ENCODE data around the gene KAT6B.

KAT6B gene

DNA sequence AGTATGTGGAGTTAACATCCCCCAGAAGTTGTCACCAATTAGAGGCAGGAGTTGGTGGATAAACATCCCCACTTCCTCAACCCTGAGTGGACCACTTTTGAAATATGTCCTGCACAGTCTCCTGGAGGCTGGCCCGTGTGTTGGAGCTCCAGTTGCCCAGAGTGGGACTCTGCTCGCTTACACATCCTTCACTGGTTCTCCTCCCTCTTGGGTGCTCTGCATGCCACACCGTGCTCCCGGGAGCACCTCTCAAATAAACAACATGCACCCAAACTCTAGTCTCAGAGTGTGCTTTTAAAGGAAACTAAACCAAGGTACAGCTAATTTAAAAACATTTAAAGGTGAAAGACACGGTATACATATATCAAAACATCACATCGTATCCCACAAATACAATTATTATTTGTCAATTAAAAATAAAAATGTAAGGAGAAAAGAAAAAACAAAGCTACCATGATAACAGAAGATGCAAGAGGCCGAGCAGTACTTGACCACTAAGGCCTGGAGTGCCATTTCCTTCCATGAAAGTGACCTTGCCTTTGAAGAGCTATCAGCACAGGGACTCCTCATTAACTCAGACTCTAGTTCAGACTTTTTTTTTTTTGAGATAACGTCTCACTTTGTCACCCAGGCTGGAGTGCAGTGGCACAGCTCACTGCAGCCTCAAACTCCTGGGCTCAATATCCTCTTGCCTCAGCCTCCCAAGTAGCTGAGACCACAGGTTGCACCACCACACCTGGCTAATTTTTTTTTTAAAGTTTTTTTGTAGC lies 237.2 kb downstream of the KAT6B start:
- no peak for DNase-seq (ENCODE audit: low spot score)

DNA sequence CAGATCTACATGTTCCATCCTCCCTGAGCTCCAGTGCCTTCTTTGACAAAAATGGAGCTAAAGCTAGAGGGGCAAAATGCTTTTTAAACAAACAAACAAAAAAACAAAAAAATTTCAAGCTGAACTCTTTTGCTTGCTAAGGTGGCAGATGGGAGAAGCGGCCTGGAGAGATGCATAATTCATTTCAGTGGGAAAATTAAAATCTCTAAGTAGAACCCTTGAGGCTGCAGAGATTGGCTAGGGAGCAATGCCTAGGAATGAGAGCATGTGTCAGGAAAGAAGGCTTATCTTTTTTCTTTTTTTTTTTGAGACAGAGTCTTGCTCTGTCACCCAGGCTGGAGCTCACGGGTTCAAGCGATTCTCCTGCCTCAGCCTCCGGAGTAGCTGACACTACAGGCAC lies 238.7 kb downstream of the KAT6B start:
- DNase-seq (ENCODE audit: low spot score): no peak

DNA sequence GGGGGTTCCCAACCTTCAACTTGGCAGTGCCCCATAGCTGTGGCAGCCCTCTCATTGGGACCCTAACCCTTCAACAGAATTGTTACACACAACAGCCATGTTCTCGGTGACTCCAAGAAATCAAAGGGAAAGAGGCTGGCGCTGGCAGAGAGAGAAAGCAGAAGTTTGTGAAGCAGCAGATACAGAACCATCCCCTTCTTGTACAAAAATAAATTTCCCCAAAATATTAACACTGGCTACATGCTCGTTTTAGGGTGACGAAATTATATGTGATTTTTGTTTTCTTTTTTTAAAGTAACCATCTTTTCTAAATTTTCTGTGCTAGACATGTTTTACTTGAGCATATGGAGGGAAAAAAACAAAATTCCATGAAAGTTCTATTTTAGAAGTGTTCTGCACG lies 239.9 kb downstream of the KAT6B start:
- no peak for DNase-seq (ENCODE audit: low spot score)

DNA sequence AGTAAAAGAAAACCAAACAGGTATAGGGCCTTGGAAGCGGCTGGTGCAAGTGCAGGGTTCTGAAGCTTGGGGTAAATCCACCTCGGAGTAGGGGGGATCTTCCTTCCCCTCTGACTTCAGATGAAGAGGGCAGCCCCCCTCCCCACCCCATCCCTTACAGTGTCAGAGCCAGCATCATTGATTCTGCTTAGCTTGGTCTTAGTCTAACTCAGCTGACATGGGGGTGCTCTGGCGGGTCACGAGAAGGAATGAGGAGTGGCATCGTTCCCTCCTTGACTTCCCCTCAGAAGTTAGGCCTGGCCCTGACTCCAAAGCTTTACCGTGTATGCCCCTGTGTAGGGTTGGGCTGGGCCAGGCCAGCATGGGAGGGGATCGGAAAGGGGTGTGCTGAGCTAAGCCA lies 240.9 kb downstream of the KAT6B start:
- DNase-seq (ENCODE audit: low spot score): no peak

DNA sequence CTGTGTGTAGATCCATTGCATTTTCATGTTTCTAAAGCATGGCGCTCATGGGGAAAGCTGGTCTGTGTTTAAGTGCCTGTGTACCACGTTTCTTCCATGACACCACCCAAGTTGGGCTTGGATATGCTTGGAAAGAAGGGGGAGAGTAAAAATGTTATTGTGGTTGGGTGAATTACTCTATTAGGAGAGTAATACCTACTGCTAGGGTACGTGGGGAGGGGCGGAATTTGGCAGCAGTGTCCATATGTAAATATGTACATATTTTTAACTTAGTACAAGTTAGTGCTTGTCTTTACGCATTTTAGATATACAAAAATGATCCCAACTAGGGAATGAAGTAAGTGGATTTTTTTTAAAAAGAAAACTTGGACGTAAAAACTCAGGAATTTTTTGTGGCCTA lies 242.1 kb downstream of the KAT6B start:
- no peak for DNase-seq (ENCODE audit: low spot score)

DNA sequence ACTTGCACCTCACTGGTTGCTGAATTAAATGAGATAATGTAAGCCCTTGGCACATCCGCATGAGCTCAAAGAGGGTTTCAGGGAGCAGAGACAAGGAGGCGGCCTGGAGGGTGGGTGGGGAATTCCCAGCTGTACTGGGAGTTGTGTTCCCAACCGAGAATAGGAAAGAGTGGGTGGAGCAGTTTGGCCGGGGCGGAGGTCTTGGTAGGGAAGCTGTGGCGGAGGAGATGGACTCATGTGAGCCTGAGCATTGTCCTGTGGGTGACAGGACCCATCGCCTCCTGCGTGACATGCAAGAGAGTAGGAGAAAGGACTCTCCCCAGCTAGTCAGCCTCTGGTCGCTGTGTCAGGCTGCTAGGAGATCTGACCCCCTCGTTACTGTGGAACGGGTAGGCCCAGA lies 244.1 kb downstream of the KAT6B start:
- no peak for DNase-seq (ENCODE audit: low spot score)

DNA sequence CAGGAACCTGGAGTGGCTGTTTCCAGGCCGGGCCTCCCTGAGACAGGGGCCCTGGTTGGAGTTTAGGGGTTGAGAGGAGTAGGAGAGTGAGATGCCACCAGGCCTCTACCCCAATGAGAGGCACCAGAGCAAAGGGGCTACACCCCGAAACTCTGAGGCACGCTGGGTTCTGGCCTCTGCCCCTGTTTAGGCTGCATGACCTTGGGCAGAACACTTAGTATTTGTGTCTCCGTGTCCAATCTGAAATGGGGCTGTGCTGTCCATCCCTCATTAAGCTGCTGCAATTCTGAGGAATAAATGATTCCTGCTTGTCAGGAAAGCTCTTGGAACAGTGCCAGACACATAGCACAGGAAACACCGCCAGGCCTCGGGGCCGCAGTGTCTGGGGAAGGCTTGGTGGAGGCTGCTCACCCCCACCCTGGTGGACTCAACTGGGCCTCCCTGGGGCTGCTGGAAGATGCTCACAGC lies 244.6 kb downstream of the KAT6B start:
- DNase-seq (ENCODE audit: low spot score): peak; percentile 46

DNA sequence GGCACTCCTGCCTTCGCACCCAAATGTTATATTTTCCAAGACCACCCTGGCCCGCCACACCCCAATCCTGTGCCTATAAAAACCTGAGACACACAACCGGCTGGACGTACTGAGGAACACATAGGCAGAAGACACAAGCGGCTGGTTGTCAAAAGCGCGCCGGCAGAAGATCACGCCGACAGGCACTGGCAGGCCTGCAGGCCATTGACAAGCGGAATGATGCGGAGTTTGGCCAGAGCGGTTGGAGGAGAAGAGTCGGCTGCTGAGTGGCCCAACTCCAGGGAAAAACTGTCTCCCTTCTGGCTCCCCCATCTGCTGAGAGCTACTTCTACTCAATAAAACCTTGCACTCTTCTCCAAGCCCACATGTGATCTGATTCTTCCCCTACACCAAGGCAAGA lies 245.4 kb downstream of the KAT6B start:
- no peak for DNase-seq (ENCODE audit: low spot score)

DNA sequence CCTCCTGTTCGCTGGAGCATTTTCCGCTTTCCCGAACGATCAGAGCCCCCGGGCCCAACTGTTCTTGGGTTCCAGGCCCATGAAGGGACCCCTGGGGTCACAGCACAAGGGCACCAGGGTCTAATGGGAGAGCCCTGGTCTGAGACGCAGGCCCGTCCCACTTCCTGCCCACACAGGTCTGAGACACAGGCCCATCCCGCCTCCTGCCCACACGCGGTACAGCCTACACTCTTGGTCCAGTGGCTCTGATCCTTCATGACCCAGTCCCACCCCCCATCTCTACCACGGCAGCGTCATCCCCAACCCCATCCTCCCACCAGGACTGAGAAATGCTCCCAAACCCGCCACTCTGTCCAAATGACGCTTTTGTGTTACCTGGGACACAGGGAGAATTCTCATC lies 246.3 kb downstream of the KAT6B start:
- DNase-seq (ENCODE audit: low spot score): no peak

DNA sequence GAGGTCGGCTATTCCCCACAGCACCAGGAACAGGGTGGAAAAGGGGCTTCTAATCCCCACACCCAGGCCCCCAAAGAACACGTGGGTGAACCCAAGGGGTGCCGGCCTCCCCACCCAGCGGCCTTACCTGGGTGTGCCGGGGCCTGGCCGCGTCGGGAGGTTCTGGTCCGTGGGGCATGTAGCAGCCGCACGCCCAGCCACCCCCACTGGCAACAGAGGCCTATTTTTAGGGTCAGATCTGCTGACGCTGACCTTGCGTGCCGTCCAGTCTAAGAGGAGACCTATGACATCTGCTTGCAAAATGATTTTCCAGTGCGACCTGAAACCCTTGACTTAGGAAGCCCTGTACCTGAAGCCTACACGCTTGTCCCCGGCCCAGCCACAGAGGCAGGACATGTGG lies 247.0 kb downstream of the KAT6B start:
- no peak for DNase-seq (ENCODE audit: low spot score)

DNA sequence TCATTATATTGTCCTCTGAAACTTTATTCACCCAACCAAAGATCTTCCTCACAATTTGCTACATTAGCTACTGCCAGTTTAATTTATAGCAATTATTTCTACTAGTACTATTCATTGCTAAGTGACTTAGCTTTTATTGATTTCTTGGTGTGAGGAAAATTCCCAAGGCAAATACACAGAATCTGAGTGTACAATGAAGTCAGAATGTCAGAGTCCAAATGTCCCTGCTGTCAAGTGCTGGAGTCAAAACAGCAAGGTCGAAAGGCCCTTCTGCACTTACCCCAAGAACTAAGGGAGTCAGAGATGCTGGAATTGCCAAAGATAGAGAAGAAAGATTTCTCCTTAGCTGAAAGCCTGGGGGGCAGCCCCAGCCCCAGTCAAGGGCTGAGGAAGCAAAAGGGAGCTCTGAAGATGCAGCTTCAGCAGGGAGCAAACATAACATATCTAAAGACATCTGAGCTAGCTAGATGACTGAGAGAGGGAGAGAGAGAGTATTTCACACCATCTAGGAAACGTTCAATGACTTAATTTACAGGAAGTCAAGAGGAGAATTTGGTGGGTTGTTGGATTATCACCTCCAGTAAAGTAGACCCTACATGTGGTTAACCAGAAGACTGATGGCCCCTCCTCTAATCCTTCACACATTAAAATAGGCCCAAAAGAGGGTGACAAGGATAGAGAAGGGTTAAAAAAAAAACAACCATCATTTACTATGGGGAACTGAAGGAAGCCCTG lies 248.5 kb downstream of the KAT6B start:
- no peak for DNase-seq (ENCODE audit: low spot score)

DNA sequence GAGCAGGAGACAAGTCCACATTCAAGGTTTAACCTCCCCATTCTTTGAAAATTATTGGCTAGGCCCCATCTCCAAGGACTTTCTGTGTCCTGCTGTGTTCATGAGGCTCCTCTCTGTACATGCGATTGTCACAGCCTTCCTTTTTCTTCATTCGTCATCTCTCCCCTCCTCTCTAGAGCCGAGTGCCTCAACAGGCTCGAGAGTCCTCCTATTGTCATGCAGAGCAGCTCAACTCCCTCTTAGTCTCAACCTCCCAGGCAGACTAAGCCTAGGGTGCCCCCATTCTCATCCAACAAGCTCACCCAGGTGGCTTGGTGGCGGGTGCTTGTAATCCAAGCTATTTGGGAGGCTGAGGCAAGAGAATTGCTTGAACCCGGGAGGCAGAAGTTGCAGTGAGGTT lies 249.9 kb downstream of the KAT6B start:
- DNase-seq (ENCODE audit: low spot score): no peak

DNA sequence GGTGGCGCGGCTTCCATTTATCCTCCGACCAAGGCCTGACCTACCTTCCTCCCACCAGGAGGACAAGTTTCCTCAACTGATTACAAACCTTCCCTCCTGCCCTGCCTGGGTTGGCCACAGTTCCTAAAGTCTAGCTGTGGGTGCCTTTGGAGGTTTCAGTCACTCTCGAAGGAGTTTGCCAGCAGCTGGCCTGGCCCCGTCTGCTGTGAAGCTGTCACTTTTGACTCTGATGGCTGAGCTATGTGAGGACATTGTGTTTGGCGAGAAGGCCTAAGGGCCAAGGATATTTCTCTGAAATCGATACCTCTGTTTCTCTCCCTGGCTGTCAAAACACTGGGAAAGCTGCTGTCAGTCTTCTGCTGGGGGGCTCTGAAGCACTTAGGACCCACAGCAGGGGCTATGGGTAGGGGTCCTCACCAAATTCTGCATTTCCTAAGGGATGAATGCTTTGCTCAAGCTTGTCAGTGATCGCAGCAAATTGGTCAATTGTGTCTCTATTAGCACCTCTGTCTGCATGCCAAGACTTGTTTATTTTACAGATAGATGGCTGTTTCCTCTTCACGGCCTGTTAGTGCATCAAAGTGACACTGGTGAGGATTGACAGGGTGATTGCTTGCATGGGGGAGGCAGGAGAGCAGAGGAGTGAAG lies 253.2 kb downstream of the KAT6B start:
- DNase-seq (ENCODE audit: low spot score): no peak

DNA sequence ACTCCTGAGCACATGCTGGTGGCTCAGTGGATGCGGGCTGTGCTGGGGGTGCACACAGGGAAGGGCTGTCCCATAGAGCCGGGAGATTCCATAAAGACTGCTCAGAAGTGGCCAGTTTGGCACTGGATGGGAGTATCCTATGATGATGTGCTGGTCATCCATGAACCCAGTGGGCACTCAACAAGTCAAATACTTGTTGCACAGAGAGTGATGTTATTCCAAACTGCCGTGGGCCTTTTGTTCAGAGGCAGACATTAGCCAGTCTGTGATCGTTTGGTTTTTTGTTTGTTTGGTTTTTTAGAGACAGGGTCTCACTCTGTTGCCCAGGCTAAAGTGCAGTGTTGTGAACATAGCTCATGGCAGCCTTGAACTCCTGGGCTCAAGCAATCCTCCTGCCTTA lies 254.2 kb downstream of the KAT6B start:
- DNase-seq (ENCODE audit: low spot score): no peak

DNA sequence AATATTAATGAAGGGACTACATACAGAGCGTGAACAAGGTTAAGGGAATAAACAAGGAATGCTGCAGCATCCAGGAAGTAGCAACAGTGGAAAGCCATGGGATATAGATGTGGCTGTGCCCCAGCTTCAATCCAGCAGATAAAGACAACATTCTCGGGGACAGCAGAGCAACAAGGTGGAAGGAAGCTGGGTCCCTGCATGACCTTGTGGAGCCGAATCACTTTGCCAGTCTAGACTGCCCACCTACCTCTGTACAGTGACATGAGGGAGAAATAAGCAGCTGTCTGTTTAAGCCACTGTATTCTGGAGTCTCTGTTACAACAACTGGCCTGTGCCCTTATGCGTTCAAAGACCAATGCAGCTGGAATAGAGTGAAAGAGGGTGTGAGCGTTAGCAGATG lies 255.0 kb downstream of the KAT6B start:
- DNase-seq (ENCODE audit: low spot score): no peak

Data from SK-N-DZ (cell line).